PC-3 (cell line): ENCODE measurements around the gene CHN1. TPM values are rescaled to one million over a fixed set of nuclear protein-coding genes. Genes with fewer than 3 reads are reported as not detected.

Experiments
- ATAC-seq: fragments of 200-7000 bp; cut with Tn5 transposase; 2 replicates; pipeline ENCODE4 v1.9.1; 2020; ENCODE audit warnings: mild to moderate bottlenecking, moderate library complexity
- BruUV-seq: library from RNA; stranded (reverse); fragments of 400-500 nt; replicated peaks from 2 replicates; lab custom pipeline; 2021; lab: Mats Ljungman, UMichigan
- CTCF ChIA-PET: fragments of 300-600 bp; sonication (Branson Sonifier 250); formaldehyde crosslinking; loops from one replicate; lab custom pipeline; 2022; ENCODE audit warnings: antibody characterized with exemption; lab: Charles Lee
- POLR2A ChIA-PET: fragments of 300-600 bp; sonication (Branson Sonifier 250); formaldehyde crosslinking; loops from one replicate; lab custom pipeline; 2022; ENCODE audit warnings: antibody characterized with exemption; ENCODE audit not compliant: unreplicated experiment; lab: Charles Lee
- DNase-seq: peaks from one replicate; pipeline ENCODE4 v3.0.0-alpha.2; 2015
- H2AFZ ChIP-seq: fragments of 300-600 bp; sonication (generic); 2 replicates; pipeline ENCODE4 v1.6.0; 2016; ENCODE audit warnings: antibody characterized with exemption, low read length
- H3F3A ChIP-seq: fragments of 300-600 bp; sonication (generic); one replicate; pipeline ENCODE4 v1.6.0; 2017; ENCODE audit warnings: antibody characterized with exemption, low read length, control low read depth, mild to moderate bottlenecking; ENCODE audit not compliant: unreplicated experiment
- H3K27ac ChIP-seq: fragments of 300-600 bp; sonication (generic); 2 replicates; pipeline ENCODE4 v1.5.1; 2016; ENCODE audit warnings: mild to moderate bottlenecking, low read length
- H3K27me3 ChIP-seq: fragments of 300-600 bp; sonication (generic); 2 replicates; pipeline ENCODE4 v1.6.1; 2016; ENCODE audit warnings: low read length, mixed read lengths
- H3K36me3 ChIP-seq: fragments of 300-600 bp; sonication (generic); 2 replicates; pipeline ENCODE4 v1.6.1; 2016; ENCODE audit warnings: low read depth, mixed run types, low read length, mixed read lengths
- H3K4me1 ChIP-seq: fragments of 300-600 bp; sonication (generic); 2 replicates; pipeline ENCODE4 v1.5.1; 2016; ENCODE audit warnings: low read length; ENCODE audit not compliant: insufficient read depth
- H3K4me2 ChIP-seq: fragments of 300-600 bp; sonication (generic); 2 replicates; pipeline ENCODE4 v1.6.0; 2016; ENCODE audit warnings: low read length
- H3K4me3 ChIP-seq: fragments of 300-600 bp; sonication (generic); 2 replicates; pipeline ENCODE4 v1.5.1; 2016; ENCODE audit warnings: mild to moderate bottlenecking, low read length, mixed read lengths
- H3K79me2 ChIP-seq: fragments of 300-600 bp; sonication (generic); 2 replicates; pipeline ENCODE4 v1.6.1; 2017; ENCODE audit warnings: low read length, mixed read lengths
- H3K9ac ChIP-seq: fragments of 300-600 bp; sonication (generic); 2 replicates; pipeline ENCODE4 v1.6.0; 2016; ENCODE audit warnings: mild to moderate bottlenecking, low read length
- H3K9me2 ChIP-seq: fragments of 300-600 bp; sonication (generic); replicated peaks from 2 replicates; pipeline ENCODE4 v1.6.1; 2016; ENCODE audit warnings: mixed run types, low read length, mixed read lengths
- H3K9me3 ChIP-seq: fragments of 300-600 bp; sonication (generic); 2 replicates; pipeline ENCODE4 v1.6.1; 2016; ENCODE audit warnings: low read length, mixed read lengths
- H4K20me1 ChIP-seq: fragments of 300-600 bp; sonication (generic); 2 replicates; pipeline ENCODE4 v1.6.1; 2016; ENCODE audit warnings: low read length, mixed read lengths
- CTCF ChIP-seq: fragments of 300-600 bp; sonication (generic); conservative IDR thresholded peaks from 2 replicates; pipeline ENCODE4 v1.5.1; 2017; ENCODE audit warnings: antibody characterized with exemption, low read depth, mild to moderate bottlenecking, low read length
- EZH2 ChIP-seq: fragments of 300-600 bp; sonication (generic); IDR thresholded peaks from one replicate; pipeline ENCODE4 v1.6.1; 2017; ENCODE audit warnings: antibody characterized with exemption, mild to moderate bottlenecking, low read length; ENCODE audit not compliant: unreplicated experiment
- EZH2phosphoT487 ChIP-seq: fragments of 300-600 bp; sonication (generic); IDR thresholded peaks from 2 replicates; pipeline ENCODE4 v1.6.1; 2018; ENCODE audit warnings: mild to moderate bottlenecking, antibody characterized with exemption, low read length, borderline replicate concordance
- intact Hi-C: fragments of 100-400 bp; cut with micrococcal nuclease; formaldehyde crosslinking; loops from 2 replicates; pipeline ENCODE4 v1.9.0; 2023
- total RNA-seq: library from RNA; depleted of rRNA; stranded (reverse); fragments of >200 nt; gene quantifications from 2 replicates; pipeline ENCODE4 v1.2.3, GENCODE V29; 2014

CHN1 gene
- total RNA-seq, 1 experiment from 2014 or later = 7.8 TPM

- ChIA-PET POLR2A (no interaction called here), CTCF (no interaction called here)
- H3F3A ChIP-seq = no peaks in the 10 kb centered on the region
- no peak for ATAC-seq
- H3K79me2 ChIP-seq = no peaks in the 10 kb centered on the region
- H3K4me3 ChIP-seq = no peak overlapping the region
- no peak overlapping the region for H3K27ac ChIP-seq
- DNase-seq = no peak
- H3K4me2 ChIP-seq = no peak overlapping the region
- H3K27me3 ChIP-seq = no peaks in the 10 kb centered on the region
- intact Hi-C loops = no loop called here
- H3K4me1 ChIP-seq = no peaks in the 10 kb centered on the region
- H4K20me1 ChIP-seq = no peaks in the 10 kb centered on the region
- no peaks in the 10 kb centered on the region for H3K9me2 ChIP-seq
- H3K9me3 ChIP-seq = no peaks in the 10 kb centered on the region
- no peak for TF ChIP-seq EZH2
- no peak for TF ChIP-seq CTCF
- TF ChIP-seq EZH2phosphoT487 = no peak
- no peak overlapping the region for H3K9ac ChIP-seq
- no TSS peak for BruUV-seq
- H2AFZ ChIP-seq = no peak overlapping the region
- no peaks in the 10 kb centered on the region for H3K36me3 ChIP-seq
Measured at GRCh38 chr2:174791746-174792280, 213.4 kb downstream of the CHN1 start.

- TF ChIP-seq CTCF (no peak), EZH2 (no peak), EZH2phosphoT487 (no peak)
- H3K4me2 ChIP-seq = no peak overlapping the region
- CTCF ChIA-PET = no interaction called here
- no peaks in the 10 kb centered on the region for H3K4me1 ChIP-seq
- H3K9me2 ChIP-seq = no peaks in the 10 kb centered on the region
- no peaks in the 10 kb centered on the region for H3K79me2 ChIP-seq
- H3K36me3 ChIP-seq = no peaks in the 10 kb centered on the region
- POLR2A ChIA-PET = interaction anchor here (0.5 kb wide), 1 partner anchor 408 kb away, joined by 17 read pairs; no protein-coding TSS in a partner anchor
- intact Hi-C loops = no loop called here
- no TSS peak for BruUV-seq
- no peak overlapping the region for H2AFZ ChIP-seq
- H3K9ac ChIP-seq = no peak overlapping the region
- H3K27me3 ChIP-seq = no peaks in the 10 kb centered on the region
- H3K4me3 ChIP-seq = no peak overlapping the region
- H3K9me3 ChIP-seq = no peaks in the 10 kb centered on the region
- ATAC-seq (no peak), DNase-seq (no peak)
- no peaks in the 10 kb centered on the region for H3F3A ChIP-seq
- no peaks in the 10 kb centered on the region for H4K20me1 ChIP-seq
- no peak overlapping the region for H3K27ac ChIP-seq
Measured at GRCh38 chr2:174791020-174791419, 214.2 kb downstream of the CHN1 start.

DNA sequence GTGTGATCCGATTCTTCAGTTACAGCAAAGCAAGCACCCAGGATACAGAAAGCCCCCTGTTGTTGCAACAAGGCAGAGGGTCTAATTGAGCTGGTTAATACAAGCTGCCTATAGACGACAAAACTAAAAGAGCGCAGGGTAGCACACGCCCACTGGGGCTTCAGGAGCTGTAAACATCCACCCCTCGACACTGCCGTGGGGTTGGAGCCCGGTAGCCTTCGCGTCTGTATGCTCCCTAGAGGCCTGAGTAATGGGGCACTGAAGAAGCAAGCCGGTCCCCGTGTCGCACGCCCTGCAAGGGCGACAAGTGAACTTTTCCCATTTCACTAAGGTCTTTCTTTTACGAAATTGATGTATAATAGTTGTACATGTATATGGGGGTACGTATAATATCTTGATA lies 216.2 kb downstream of the CHN1 start:
- Histone ChIP-seq H3K27ac (no peak overlapping the region), H3K27me3 (no peaks in the 10 kb centered on the region), H4K20me1 (no peaks in the 10 kb centered on the region), H3K4me2 (no peak overlapping the region), H3F3A (no peaks in the 10 kb centered on the region), H3K9ac (no peak overlapping the region), H3K4me3 (no peak overlapping the region), H3K36me3 (no peaks in the 10 kb centered on the region), H3K4me1 (no peaks in the 10 kb centered on the region), H3K9me2 (no peaks in the 10 kb centered on the region), H3K79me2 (no peaks in the 10 kb centered on the region), H2AFZ (no peak overlapping the region), H3K9me3 (no peaks in the 10 kb centered on the region)
- ChIA-PET CTCF (no interaction called here), POLR2A (no interaction called here)
- ATAC-seq (no peak), DNase-seq (no peak)
- TF ChIP-seq EZH2phosphoT487 = no peak
- no peak for TF ChIP-seq CTCF
- no peak for TF ChIP-seq EZH2
- no TSS peak for BruUV-seq
- intact Hi-C loops = no loop called here
